ENCODE measurements around the gene DOP1B.

- TF ChIP-seq CTCF (IDR thresholded peaks at IDR 0.05) (no peak), POLR2A (IDR thresholded peaks at IDR 0.05) (no peak), POLR2AphosphoS5 (IDR thresholded peaks at IDR 0.05) (no peak), EP300 (IDR thresholded peaks at IDR 0.05) (no peak)
These were observed 247 bp upstream of the DOP1B start for GRCh38 chr21:36156339-36156814.
